Neural cell (in vitro differentiated cells): ENCODE data around the gene TCL1B. TPM values are rescaled to one million over a fixed set of nuclear protein-coding genes. Genes with fewer than 3 reads are reported as not detected.

Experiments used
- H2AFZ ChIP-seq: fragments of 200-600, 300-800 bp; sonication (generic), shearing (Covaris generic); 2 replicates; pipeline ENCODE4 v1.6.0; 2014; ENCODE audit warnings: low read depth, mild to moderate bottlenecking, antibody characterized with exemption, low read length, moderate library complexity
- H3F3A ChIP-seq: fragments of 200-600 bp; shearing (Covaris generic); 2 replicates; pipeline ENCODE4 v1.6.1; 2016; ENCODE audit warnings: mild to moderate bottlenecking, moderate library complexity, mixed read lengths, antibody characterized with exemption, low read length; ENCODE audit not compliant: insufficient read depth, poor library complexity, severe bottlenecking
- H3K27ac ChIP-seq: fragments of 200-600, 300-800 bp; sonication (generic), shearing (Covaris generic); 2 replicates; pipeline ENCODE4 v1.5.1; 2014; ENCODE audit warnings: mild to moderate bottlenecking, low read length, moderate library complexity
- H3K27me3 ChIP-seq: fragments of 300-800, 200-600 bp; sonication (generic), shearing (Covaris generic); 2 replicates; pipeline ENCODE4 v1.6.0; 2014; ENCODE audit warnings: mild to moderate bottlenecking, low read depth, low read length, moderate library complexity; ENCODE audit not compliant: insufficient read depth
- H3K36me3 ChIP-seq: fragments of 300-800, 200-600 bp; sonication (generic), shearing (Covaris generic); 2 replicates; pipeline ENCODE4 v1.5.1; 2014; ENCODE audit warnings: mild to moderate bottlenecking, antibody characterized with exemption, low read length, moderate library complexity; ENCODE audit not compliant: insufficient read depth
- H3K4me2 ChIP-seq: fragments of 300-800, 200-600 bp; sonication (generic), shearing (Covaris generic); 2 replicates; pipeline ENCODE4 v1.6.0; 2014; ENCODE audit warnings: mild to moderate bottlenecking, low read length
- H3K4me3 ChIP-seq: fragments of 300-800, 200-600 bp; sonication (generic), shearing (Covaris generic); 2 replicates; pipeline ENCODE4 v1.5.1; 2014; ENCODE audit warnings: mild to moderate bottlenecking, low read length, moderate library complexity
- H3K79me2 ChIP-seq: fragments of 200-600 bp; shearing (Covaris generic); replicated peaks from 2 replicates; pipeline ENCODE4 v1.6.0; 2014; ENCODE audit warnings: mild to moderate bottlenecking, low read length, moderate library complexity; ENCODE audit not compliant: insufficient read depth
- H3K9ac ChIP-seq: fragments of 300-800, 200-600 bp; sonication (generic), shearing (Covaris generic); 2 replicates; pipeline ENCODE4 v1.6.1; 2016; ENCODE audit warnings: mild to moderate bottlenecking, low read length, mixed read lengths
- H3K9me2 ChIP-seq: fragments of 200-600 bp; shearing (Covaris generic); 2 replicates; pipeline ENCODE4 v1.6.1; 2016; ENCODE audit warnings: mild to moderate bottlenecking, low read length, mixed read lengths; ENCODE audit not compliant: insufficient read depth
- H3K9me3 ChIP-seq: fragments of 200-600, 300-800 bp; sonication (generic), shearing (Covaris generic); 2 replicates; pipeline ENCODE4 v1.6.1; 2016; ENCODE audit warnings: mild to moderate bottlenecking, mixed run types, low read length, moderate library complexity, mixed read lengths
- H4K20me1 ChIP-seq: fragments of 200-600 bp; shearing (Covaris generic); 2 replicates; pipeline ENCODE4 v1.6.1; 2016; ENCODE audit warnings: mild to moderate bottlenecking, mixed run types; ENCODE audit not compliant: insufficient read depth
- CTCF ChIP-seq: fragments of 450-650 bp; IDR thresholded peaks from 2 replicates; pipeline ENCODE4 v1.5.1; 2014; ENCODE audit warnings: antibody characterized with exemption, mild to moderate bottlenecking, moderate library complexity; ENCODE audit not compliant: poor library complexity, severe bottlenecking
- EP300 ChIP-seq: fragments of 450-650 bp; conservative IDR thresholded peaks from 2 replicates; pipeline ENCODE4 v1.6.1; 2014; ENCODE audit warnings: antibody characterized with exemption, mild to moderate bottlenecking, moderate library complexity; ENCODE audit not compliant: poor library complexity, severe bottlenecking
- EZH2 ChIP-seq: fragments of 200-600, 300-800 bp; shearing (Covaris generic), sonication (generic); IDR thresholded peaks from 2 replicates; pipeline ENCODE4 v1.6.1; 2014; ENCODE audit warnings: antibody characterized with exemption, low read length, borderline replicate concordance, mild to moderate bottlenecking; ENCODE audit not compliant: insufficient read depth, poor library complexity, severe bottlenecking
- MXI1 ChIP-seq: fragments of 450-650 bp; conservative IDR thresholded peaks from 2 replicates; pipeline ENCODE4 v1.6.1; 2014; ENCODE audit warnings: antibody characterized with exemption, mild to moderate bottlenecking; ENCODE audit not compliant: poor library complexity, severe bottlenecking
- POLR2AphosphoS5 ChIP-seq: IDR thresholded peaks from 2 replicates; pipeline ENCODE4 v1.6.1; 2012
- RAD21 ChIP-seq: fragments of 450-650 bp; conservative IDR thresholded peaks from 2 replicates; pipeline ENCODE4 v1.6.1; 2014; ENCODE audit warnings: antibody characterized with exemption, mild to moderate bottlenecking, moderate library complexity
- REST ChIP-seq: IDR thresholded peaks from 2 replicates; pipeline ENCODE4 v1.6.1; 2012; ENCODE audit warnings: borderline replicate concordance
- SMC3 ChIP-seq: fragments of 450-650 bp; conservative IDR thresholded peaks from 2 replicates; pipeline ENCODE4 v1.6.1; 2014; ENCODE audit warnings: antibody characterized with exemption, mild to moderate bottlenecking, moderate library complexity; ENCODE audit not compliant: poor library complexity
- TAF1 ChIP-seq: IDR thresholded peaks from 2 replicates; pipeline ENCODE4 v1.6.1; 2012; ENCODE audit warnings: low read depth
- polyA plus RNA-seq: library from polyadenylated mRNA; depleted of rRNA; stranded (reverse); fragments of >200 nt; gene quantifications from 2 replicates; pipeline ENCODE4 v1.2.3, GENCODE V29; 2014

TCL1B gene
- polyA plus RNA-seq, 1 donor from 2014 or later, result not detected

GRCh38 chr14:95710106-95710505, 23.9 kb downstream of the TCL1B start:
- no peaks in the 10 kb centered on the region for H3K9me2 ChIP-seq
- H3K9me3 ChIP-seq, result no peaks in the 10 kb centered on the region
- no peak overlapping the region for H2AFZ ChIP-seq
- H3K27me3 ChIP-seq, result no peaks in the 10 kb centered on the region
- H3K9ac ChIP-seq, result no peak overlapping the region
- H3K27ac ChIP-seq, result no peak overlapping the region
- no peak overlapping the region for H3K4me3 ChIP-seq
- H3K79me2 ChIP-seq, result no peaks in the 10 kb centered on the region
- H3K36me3 ChIP-seq, result no peaks in the 10 kb centered on the region
- no peaks in the 10 kb centered on the region for H3F3A ChIP-seq
- TF ChIP-seq EP300 (no peak), RAD21 (no peak)
- H3K4me2 ChIP-seq, result no peak overlapping the region
- no peaks in the 10 kb centered on the region for H4K20me1 ChIP-seq

GRCh38 chr14:95711476-95712176, 25.4 kb downstream of the TCL1B start:
- Histone ChIP-seq H4K20me1 (no peaks in the 10 kb centered on the region), H3K36me3 (no peaks in the 10 kb centered on the region), H3K27ac (no peak overlapping the region), H3K4me3 (no peak overlapping the region), H3F3A (no peaks in the 10 kb centered on the region), H3K9ac (no peak overlapping the region), H3K27me3 (no peaks in the 10 kb centered on the region), H3K79me2 (no peaks in the 10 kb centered on the region), H3K4me2 (no peak overlapping the region), H3K9me2 (no peaks in the 10 kb centered on the region), H3K9me3 (no peaks in the 10 kb centered on the region), H2AFZ (no peak overlapping the region)
- no peak for TF ChIP-seq MXI1
- no peak for TF ChIP-seq EP300
- TF ChIP-seq POLR2AphosphoS5, result no peak
- no peak for TF ChIP-seq RAD21
- TF ChIP-seq TAF1, result no peak
- TF ChIP-seq REST, result no peak
- no peak for TF ChIP-seq SMC3
- no peak for TF ChIP-seq CTCF
- no peak for TF ChIP-seq EZH2

GRCh38 chr14:95712398-95712797, 26.2 kb downstream of the TCL1B start:
- no peak overlapping the region for H3K27ac ChIP-seq
- no peak overlapping the region for H3K4me3 ChIP-seq
- no peaks in the 10 kb centered on the region for H3K79me2 ChIP-seq
- no peaks in the 10 kb centered on the region for H3K27me3 ChIP-seq
- no peaks in the 10 kb centered on the region for H4K20me1 ChIP-seq
- no peak for TF ChIP-seq MXI1
- TF ChIP-seq POLR2AphosphoS5, result no peak
- TF ChIP-seq RAD21, result no peak
- TF ChIP-seq EZH2, result no peak
- TF ChIP-seq REST, result no peak
- no peak for TF ChIP-seq TAF1
- no peak for TF ChIP-seq SMC3
- no peak for TF ChIP-seq CTCF
- no peak for TF ChIP-seq EP300
- H2AFZ ChIP-seq, result no peak overlapping the region
- no peaks in the 10 kb centered on the region for H3K36me3 ChIP-seq
- H3F3A ChIP-seq, result no peaks in the 10 kb centered on the region
- no peaks in the 10 kb centered on the region for H3K9me2 ChIP-seq
- no peaks in the 10 kb centered on the region for H3K9me3 ChIP-seq
- H3K4me2 ChIP-seq, result no peak overlapping the region
- H3K9ac ChIP-seq, result no peak overlapping the region
